Measurements from ENCODE around the gene DMD.

The DMD gene

GRCh38 chrX:32842053-32842452, 369.3 kb downstream of the DMD start:
- no peaks in the 10 kb centered on the region for H3K9me3 ChIP-seq
- H3K9ac ChIP-seq: no peak overlapping the region
- TF ChIP-seq Cebpa-rat (IDR thresholded peaks at IDR 0.05): no peak
- no peak overlapping the region for H3K27ac ChIP-seq
- no peak overlapping the region for H3K4me3 ChIP-seq
- H3K4me1 ChIP-seq: no peaks in the 10 kb centered on the region
- no peak overlapping the region for H3K4me2 ChIP-seq
- H3K36me3 ChIP-seq: no peaks in the 10 kb centered on the region
- peaks cover 90% of the 10 kb centered on the region for H3K27me3 ChIP-seq
- peaks cover 10% of the 10 kb centered on the region; the same call in 1 of the 2 replicates for H4K20me1 ChIP-seq

GRCh38 chrX:32839781-32840180, 371.6 kb downstream of the DMD start:
- TF ChIP-seq Cebpa-rat (IDR thresholded peaks at IDR 0.05): no peak
- no peaks in the 10 kb centered on the region for H3K4me1 ChIP-seq

GRCh38 chrX:32825009-32825408, 386.3 kb downstream of the DMD start:
- H4K20me1 ChIP-seq: no peaks in the 10 kb centered on the region
- no peaks in the 10 kb centered on the region for H3K9me3 ChIP-seq
- no peak overlapping the region for H3K4me2 ChIP-seq
- H3K36me3 ChIP-seq: no peaks in the 10 kb centered on the region
- no peak overlapping the region for H3K4me3 ChIP-seq
- TF ChIP-seq Cebpa-rat (IDR thresholded peaks at IDR 0.05): no peak
- no peak overlapping the region for H3K27ac ChIP-seq
- peaks cover 46% of the 10 kb centered on the region for H3K27me3 ChIP-seq
- no peaks in the 10 kb centered on the region for H3K4me1 ChIP-seq
- no peak overlapping the region for H3K9ac ChIP-seq

More at GRCh38 chrX:32839781-32840180, 371.6 kb downstream of the DMD start:
- Histone ChIP-seq H3K9ac (no peak overlapping the region), H3K27ac (no peak overlapping the region), H3K4me2 (no peak overlapping the region), H3K9me3 (no peaks in the 10 kb centered on the region), H3K27me3 (peaks cover 88% of the 10 kb centered on the region), H3K36me3 (no peaks in the 10 kb centered on the region), H3K4me3 (no peak overlapping the region), H4K20me1 (peaks cover 10% of the 10 kb centered on the region; the same call in 1 of the 2 replicates)

GRCh38 chrX:32804034-32804433, 407.3 kb downstream of the DMD start:
- Histone ChIP-seq H3K9me3 (peaks cover 9% of the 10 kb centered on the region; the same call in 1 of the 2 replicates), H3K4me3 (no peak overlapping the region), H3K4me1 (no peaks in the 10 kb centered on the region), H3K4me2 (no peak overlapping the region), H4K20me1 (no peaks in the 10 kb centered on the region), H3K27ac (no peak overlapping the region), H3K9ac (no peak overlapping the region), H3K36me3 (no peaks in the 10 kb centered on the region), H3K27me3 (peaks cover 91% of the 10 kb centered on the region)
- no peak for TF ChIP-seq Cebpa-rat (IDR thresholded peaks at IDR 0.05)

- Histone ChIP-seq H3K27me3 (peaks cover 63% of the 10 kb centered on the region), H3K4me2 (no peak overlapping the region), H3K4me3 (no peak overlapping the region), H4K20me1 (no peaks in the 10 kb centered on the region), H3K36me3 (no peaks in the 10 kb centered on the region), H3K4me1 (no peaks in the 10 kb centered on the region), H3K9me3 (peaks cover 4% of the 10 kb centered on the region; the same call in 1 of the 2 replicates), H3K9ac (no peak overlapping the region), H3K27ac (no peak overlapping the region)
- no peak for TF ChIP-seq Cebpa-rat (IDR thresholded peaks at IDR 0.05)
Observed at GRCh38 chrX:32798990-32799389, 412.4 kb downstream of the DMD start.

GRCh38 chrX:32788936-32789335, 422.4 kb downstream of the DMD start:
- Histone ChIP-seq H3K27ac (no peak overlapping the region), H4K20me1 (no peaks in the 10 kb centered on the region), H3K9ac (no peak overlapping the region), H3K4me2 (no peak overlapping the region), H3K9me3 (no peaks in the 10 kb centered on the region), H3K4me1 (no peaks in the 10 kb centered on the region), H3K36me3 (no peaks in the 10 kb centered on the region), H3K4me3 (no peak overlapping the region), H3K27me3 (peaks cover 90% of the 10 kb centered on the region)
- TF ChIP-seq Cebpa-rat (IDR thresholded peaks at IDR 0.05): no peak

GRCh38 chrX:32780109-32780508, 431.2 kb downstream of the DMD start:
- Histone ChIP-seq H4K20me1 (no peaks in the 10 kb centered on the region; the same call in 1 of the 2 replicates), H3K4me3 (no peak overlapping the region), H3K4me2 (no peak overlapping the region), H3K36me3 (no peaks in the 10 kb centered on the region), H3K27me3 (peaks cover 31% of the 10 kb centered on the region), H3K9ac (no peak overlapping the region), H3K27ac (no peak overlapping the region), H3K9me3 (peaks cover 5% of the 10 kb centered on the region), H3K4me1 (no peaks in the 10 kb centered on the region)
- TF ChIP-seq Cebpa-rat (IDR thresholded peaks at IDR 0.05): no peak

GRCh38 chrX:32778965-32779364, 432.4 kb downstream of the DMD start:
- H3K27ac ChIP-seq: no peak overlapping the region
- H3K4me1 ChIP-seq: no peaks in the 10 kb centered on the region
- H3K4me3 ChIP-seq: no peak overlapping the region
- H4K20me1 ChIP-seq: no peaks in the 10 kb centered on the region; the same call in 1 of the 2 replicates
- H3K9me3 ChIP-seq: peaks cover 7% of the 10 kb centered on the region
- no peak for TF ChIP-seq Cebpa-rat (IDR thresholded peaks at IDR 0.05)
- H3K27me3 ChIP-seq: peaks cover 22% of the 10 kb centered on the region
- no peaks in the 10 kb centered on the region for H3K36me3 ChIP-seq
- no peak overlapping the region for H3K4me2 ChIP-seq
- H3K9ac ChIP-seq: no peak overlapping the region

- Histone ChIP-seq H3K4me1 (no peaks in the 10 kb centered on the region), H3K4me3 (no peak overlapping the region), H3K27ac (no peak overlapping the region), H3K9ac (no peak overlapping the region), H3K9me3 (peaks cover 7% of the 10 kb centered on the region), H3K4me2 (no peak overlapping the region), H3K27me3 (peaks cover 48% of the 10 kb centered on the region), H4K20me1 (no peaks in the 10 kb centered on the region; the same call in 1 of the 2 replicates), H3K36me3 (no peaks in the 10 kb centered on the region)
- no peak for TF ChIP-seq Cebpa-rat (IDR thresholded peaks at IDR 0.05)
Observed at GRCh38 chrX:32774966-32775365, 436.4 kb downstream of the DMD start.

- Histone ChIP-seq H3K9me3 (peaks cover 17% of the 10 kb centered on the region), H3K4me1 (no peaks in the 10 kb centered on the region), H3K4me2 (no peak overlapping the region), H3K4me3 (no peak overlapping the region), H3K27me3 (peaks cover 87% of the 10 kb centered on the region), H4K20me1 (no peaks in the 10 kb centered on the region), H3K27ac (no peak overlapping the region), H3K9ac (no peak overlapping the region), H3K36me3 (no peaks in the 10 kb centered on the region)
- TF ChIP-seq Cebpa-rat (IDR thresholded peaks at IDR 0.05): no peak
Observed at GRCh38 chrX:32749070-32749469, 462.3 kb downstream of the DMD start.

- peaks cover under 1% of the 10 kb centered on the region for H3K9me3 ChIP-seq
- H3K4me1 ChIP-seq: no peaks in the 10 kb centered on the region
- peaks cover 82% of the 10 kb centered on the region for H3K27me3 ChIP-seq
- H3K4me2 ChIP-seq: no peak overlapping the region
- no peaks in the 10 kb centered on the region for H3K36me3 ChIP-seq
- H3K27ac ChIP-seq: no peak overlapping the region
- no peaks in the 10 kb centered on the region for H4K20me1 ChIP-seq
- TF ChIP-seq Cebpa-rat (IDR thresholded peaks at IDR 0.05): no peak
- H3K4me3 ChIP-seq: no peak overlapping the region
- H3K9ac ChIP-seq: no peak overlapping the region
Observed at GRCh38 chrX:32745323-32745722, 466.0 kb downstream of the DMD start.
